ENCODE measurements around the gene JMJD8. TPM values are rescaled to one million over a fixed set of nuclear protein-coding genes. Genes with fewer than 3 reads are reported as not detected.
"Not testable (repeated sequence)": the region's sequence is repeated elsewhere in the genome, so short reads cannot be mapped to it uniquely, and the experiment has no call there.

The JMJD8 gene
- total RNA-seq, 1 experiment from 2014 or later = 121 TPM

DNA sequence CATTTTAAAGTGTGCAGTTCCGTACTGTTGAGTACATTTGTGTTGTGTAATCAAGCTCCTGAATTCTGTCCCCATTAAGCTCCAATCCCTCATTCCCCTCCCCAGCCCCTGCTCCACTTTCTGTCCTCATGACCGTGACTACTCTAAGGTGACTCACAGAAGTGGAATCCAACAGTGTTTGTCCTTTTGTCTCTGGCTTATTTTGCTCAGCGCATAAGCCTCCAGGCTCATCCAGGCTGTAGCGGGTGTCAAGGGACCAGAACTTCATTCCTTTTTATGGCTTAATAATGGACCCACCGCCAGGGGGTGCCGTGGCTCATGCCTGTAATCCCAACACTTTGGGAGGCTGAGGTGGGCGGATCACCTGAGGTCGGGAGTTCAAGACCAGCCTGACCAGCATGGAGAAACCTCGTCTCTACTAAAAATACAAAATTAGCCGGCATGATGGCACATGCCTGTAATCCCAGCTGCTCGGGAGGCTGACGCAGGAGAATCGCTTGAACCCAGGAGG is 28.7 kb upstream of the JMJD8 start:
- POLR2A ChIA-PET = interaction anchor here (0.7 to 2.1 kb wide), 4 partner anchors 15 to 75 kb away, joined by 3 to 9 read pairs (median 4); partner anchors contain the start of genes CHTF18 and RPUSD1
- ATAC-seq (peak; percentile 50), DNase-seq (ENCODE audit: low read depth, low spot score) (peak; percentile 98)
- Histone ChIP-seq H3K9ac (ENCODE audit: low read length) (peak overlapping the region; percentile 13), H3K4me1 (ENCODE audit: control insufficient read depth in 1 of 2, insufficient read depth in 2 of 2, low read length in 2 of 2) (peaks cover 24 to 59% of the 10 kb centered on the region in 2 experiments), H3K27ac (ENCODE audit: low read depth, low read length) (peak overlapping the region; percentile 55), H3K79me2 (ENCODE audit: insufficient read depth, low read length) (peaks cover 19% of the 10 kb centered on the region), H3K4me2 (ENCODE audit: low read length) (peak overlapping the region; percentile 59)
- H3K9me2 ChIP-seq (ENCODE audit: insufficient read depth); H2AFZ ChIP-seq (ENCODE audit: low read depth, low read length, poor library complexity, severe bottlenecking); H3K27me3 ChIP-seq (ENCODE audit: insufficient read depth, low read length); BruUV-seq (replicated peaks); H3K36me3 ChIP-seq (ENCODE audit: control insufficient read depth in 1 of 2, insufficient read depth in 2 of 2, low read length in 2 of 2); H3K9me3 ChIP-seq (ENCODE audit: control insufficient read depth in 1 of 2, insufficient read depth in 1 of 2, low read depth in 1 of 2, low read length in 2 of 2); H3K4me3 ChIP-seq (replicated peaks in 1 of 2; ENCODE audit: low read depth in 1 of 2, low read length in 2 of 2); H4K20me1 ChIP-seq (ENCODE audit: insufficient read depth): not testable (repeated sequence)
- RAD21 ChIA-PET (ENCODE audit: low non-redundant PET in 1 of 2, low total read pairs in 2 of 2, uncharacterized antibody in 2 of 2, unreplicated experiment in 2 of 2) = interaction anchor here (0.7 to 1.1 kb wide), 3 partner anchors 13 to 92 kb away, joined by 3 to 4 read pairs (median 3); partner anchors contain the start of genes CHTF18 (in 1 of the 2) and RPUSD1 (in 1 of the 2)
- CTCF ChIA-PET = interaction anchor here (0.7 to 2.7 kb wide), 13 partner anchors 8 to 390 kb away, joined by 3 to 19 read pairs (median 9); partner anchors contain the start of genes ANTKMT, CCDC78, CHTF18 and HAGHL
- intact Hi-C loops (cut with micrococcal nuclease) = loop anchor here (1.0 to 5.0 kb wide), 3 partner anchors 73 to 345 kb away; no protein-coding TSS in a partner anchor
- TF ChIP-seq CTCF (IDR thresholded peaks at IDR 0.05 in 2 of 3, conservative IDR thresholded peaks at IDR 0.05 in 1 of 3; ENCODE audit: borderline replicate concordance in 1 of 3, insufficient read depth in 1 of 3, low read depth in 2 of 3, low read length in 2 of 3) (peak in 2 of 3 experiments; percentile 60; a peak in 4 of 6 replicates), POLR2AphosphoS5 (IDR thresholded peaks at IDR 0.05; ENCODE audit: low read depth, low read length) (0 out of 2 replicates have a peak, but pooled peaks have one; percentile 7)

Measured in HCT116 (cell line).